ENCODE measurements around the gene NDUFA7. TPM values are rescaled to one million over a fixed set of nuclear protein-coding genes. Genes with fewer than 3 reads are reported as not detected.

The NDUFA7 gene
- total RNA-seq, 1 experiment from 2014 or later = 73.0 TPM

- H4K8ac ChIP-seq (replicated peaks; ENCODE audit: insufficient read length, low read depth, low read length) = no peak within 1 kb of the TSS
- no peak for TF ChIP-seq CTCF (conservative IDR thresholded peaks at IDR 0.05)
- H3K4ac ChIP-seq (ENCODE audit: low read depth, low read length) = no peak within 1 kb of the TSS; the same call in 1 of the 2 replicates
- H3K4me1 Mint-ChIP-seq = peaks cover 22 to 30% of the 10 kb centered on the region in 2 experiments
- no CpG with 5 or more reads among the region's 63 CpGs for WGBS (ENCODE audit: extremely low coverage, insufficient read length, low lambda C conversion rate)
- peak within 1 kb of the TSS; percentile 41 for H3K18ac ChIP-seq (ENCODE audit: insufficient read length, low read depth, low read length)
- peaks cover 28 to 31% (median 28%) of the 10 kb centered on the region in 3 experiments for H3K36me3 Mint-ChIP-seq (ENCODE audit: insufficient read depth in 1 of 3, low read depth in 3 of 3)
- H3K23me2 ChIP-seq (ENCODE audit: insufficient read length, low read depth, low read length, poor library complexity, severe bottlenecking) = peaks cover 11% of the 10 kb centered on the region
- no peaks in the 10 kb centered on the region for H3K9me3 ChIP-seq (ENCODE audit: control insufficient read depth, low read depth, low read length)
- no peaks in the 10 kb centered on the region for H3K27me3 ChIP-seq (ENCODE audit: insufficient read depth, low read length)
- DNase-seq = peak; percentile 87
- no peak within 1 kb of the TSS for H2AFZ ChIP-seq (ENCODE audit: low read length)
- no peak within 1 kb of the TSS for H2BK5ac ChIP-seq (ENCODE audit: insufficient read length, low read length)
- H4K5ac ChIP-seq (ENCODE audit: insufficient read length, low read depth, low read length) = no peak within 1 kb of the TSS
- H3K9me3 Mint-ChIP-seq = no peaks in the 10 kb centered on the region
- peak within 1 kb of the TSS; percentile 89 to 99 for H3K4me3 Mint-ChIP-seq
- no peak within 1 kb of the TSS for H3T11ph ChIP-seq (ENCODE audit: low read length)
- no peak within 1 kb of the TSS for H2BK120ac ChIP-seq (ENCODE audit: low read depth, low read length, poor library complexity, severe bottlenecking)
- H3K27ac Mint-ChIP-seq = peak within 1 kb of the TSS; percentile 63 to 98 (median 94); a peak in 6 of 7 replicates
- H4K20me1 ChIP-seq (ENCODE audit: control insufficient read depth, insufficient read depth, insufficient read length) = no peaks in the 10 kb centered on the region
- no peak within 1 kb of the TSS for H2BK20ac ChIP-seq (ENCODE audit: low read depth, low read length, poor library complexity, severe bottlenecking)
- no peaks in the 10 kb centered on the region for H3K4me1 ChIP-seq (ENCODE audit: insufficient read depth, low read length)
- H3K27me3 Mint-ChIP-seq (ENCODE audit: low read depth) = no peaks in the 10 kb centered on the region
- no peak within 1 kb of the TSS for H2BK12ac ChIP-seq (ENCODE audit: insufficient read length, low read depth, low read length)
- no peak within 1 kb of the TSS for H2AK5ac ChIP-seq (ENCODE audit: insufficient read length, low read length)
- H2BK15ac ChIP-seq (ENCODE audit: low read depth, low read length) = no peak within 1 kb of the TSS
- H3K9ac ChIP-seq (ENCODE audit: extremely low read depth, insufficient read length, low read length) = peak within 1 kb of the TSS; percentile 63
- H3K4me2 ChIP-seq (ENCODE audit: insufficient read depth, insufficient read length, low read length) = peak within 1 kb of the TSS; percentile 92
- no peak within 1 kb of the TSS for H3K23ac ChIP-seq (ENCODE audit: insufficient read length, low read depth, low read length)
- no peak within 1 kb of the TSS for H3K56ac ChIP-seq (ENCODE audit: insufficient read length, low read depth, low read length)
- H4K91ac ChIP-seq (ENCODE audit: insufficient read length, low read depth, low read length) = peak within 1 kb of the TSS; percentile 2
- no peaks in the 10 kb centered on the region; the same call in 1 of the 2 replicates for H3K79me2 ChIP-seq (ENCODE audit: insufficient read depth, low read length)
- H3K27ac ChIP-seq (ENCODE audit: insufficient read length, low read depth, low read length) = no peak within 1 kb of the TSS
- peak within 1 kb of the TSS; percentile 93 for H3K14ac ChIP-seq (ENCODE audit: insufficient read depth, low read length)
- no peaks in the 10 kb centered on the region for H3K79me1 ChIP-seq (ENCODE audit: insufficient read depth, low read depth, low read length, poor library complexity, severe bottlenecking)
Measured at GRCh38 chr19:8307965-8308866, 13.0 kb downstream of the NDUFA7 start, which contains the start of gene CD320. TSS of gene CD320 (minus strand) at chr19:8308358. CDS start at chr19:8308290, 68 bp downstream.
